GM18870 (cell line): ENCODE results near the gene ZNF407.
A peak's percentile ranks its signal among the peaks of the same experiment; 100 is the strongest.

ENCODE experiments used
- ATAC-seq: cut with Tn5 transposase; IDR thresholded peaks from one replicate; pipeline ENCODE4 v1.9.1; 2021; ENCODE audit warnings: moderate library complexity; ENCODE audit not compliant: unreplicated experiment

The ZNF407 gene

GRCh38 chr18:75063615-75064512 is 466.2 kb downstream of the ZNF407 start:
- no peak for ATAC-seq

GRCh38 chr18:75064513-75064905 is 466.8 kb downstream of the ZNF407 start:
- ATAC-seq: no peak

GRCh38 chr18:75065251-75066000 is 467.8 kb downstream of the ZNF407 start:
- no peak for ATAC-seq

GRCh38 chr18:75066021-75066880 is 468.6 kb downstream of the ZNF407 start:
- no peak for ATAC-seq

DNA sequence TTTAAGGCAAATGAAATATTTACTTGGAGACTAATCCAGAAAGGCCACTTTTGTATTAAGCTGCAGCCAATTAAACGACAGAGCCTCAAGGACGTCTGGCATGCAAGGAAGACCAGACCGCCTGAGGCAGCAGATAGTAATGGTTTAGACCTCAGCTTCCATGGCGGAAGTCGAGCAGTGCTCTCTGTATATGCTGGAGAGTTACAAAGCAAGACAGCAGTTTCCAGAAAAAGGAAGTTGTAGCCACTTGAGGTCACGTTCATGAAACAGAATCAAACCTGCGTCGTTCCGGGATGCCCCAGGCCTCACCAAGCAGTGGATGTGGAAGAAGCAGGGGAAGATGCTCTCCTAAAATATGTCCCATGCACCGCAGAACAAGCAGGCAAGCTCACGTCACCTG is 469.3 kb downstream of the ZNF407 start:
- no peak for ATAC-seq

DNA sequence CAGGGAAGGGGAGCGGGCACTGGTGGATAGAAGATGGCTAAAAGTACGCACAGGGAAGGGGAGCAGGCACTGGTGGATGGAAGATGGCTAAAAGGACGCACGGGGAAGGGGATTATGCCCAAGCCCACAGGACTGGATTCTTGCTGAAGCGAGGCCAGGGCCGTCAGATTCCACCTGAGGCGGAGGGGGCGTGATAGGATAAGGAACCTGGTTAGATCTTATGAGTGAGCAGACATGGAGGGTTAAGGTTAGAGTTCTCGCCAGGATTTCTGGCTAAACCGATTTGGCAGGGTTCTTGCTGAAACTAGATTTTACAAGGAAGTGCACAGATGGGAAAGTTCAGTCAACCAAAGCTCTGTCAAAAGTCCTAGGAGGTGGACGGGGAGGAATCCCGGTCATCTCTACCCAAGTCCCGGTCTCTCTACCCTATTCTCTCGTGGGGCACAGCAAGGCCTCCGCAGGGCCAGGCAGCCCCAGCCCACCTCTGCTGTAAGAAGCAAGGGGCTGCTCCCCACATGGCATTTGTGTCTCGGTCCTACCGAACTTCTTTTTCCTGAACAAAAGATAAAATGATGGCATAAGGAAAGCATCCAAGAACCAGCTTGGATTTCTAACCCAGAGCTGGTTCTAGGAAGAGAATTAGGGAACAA is 470.5 kb downstream of the ZNF407 start:
- no peak for ATAC-seq

GRCh38 chr18:75068682-75069435 is 471.2 kb downstream of the ZNF407 start:
- no peak for ATAC-seq

DNA sequence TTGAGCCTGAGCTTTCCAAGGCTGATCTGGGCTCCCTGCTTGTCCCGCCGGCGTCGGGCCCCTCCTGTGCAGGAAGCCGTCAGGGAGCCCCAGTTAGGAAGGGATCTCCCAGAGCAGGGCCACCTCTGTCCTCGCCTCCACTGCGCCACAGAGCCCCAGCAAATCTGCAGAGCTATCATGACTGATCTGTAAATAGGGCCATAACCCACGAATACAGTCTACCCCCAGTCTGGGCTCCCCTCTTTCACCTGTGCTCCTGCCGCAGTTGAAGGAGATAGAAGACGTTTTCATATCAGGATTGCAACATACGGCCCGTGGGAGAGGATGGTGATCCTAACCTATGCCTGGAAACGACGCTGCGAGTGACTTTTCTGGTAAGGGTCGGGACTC is 472.6 kb downstream of the ZNF407 start:
- ATAC-seq: no peak

DNA sequence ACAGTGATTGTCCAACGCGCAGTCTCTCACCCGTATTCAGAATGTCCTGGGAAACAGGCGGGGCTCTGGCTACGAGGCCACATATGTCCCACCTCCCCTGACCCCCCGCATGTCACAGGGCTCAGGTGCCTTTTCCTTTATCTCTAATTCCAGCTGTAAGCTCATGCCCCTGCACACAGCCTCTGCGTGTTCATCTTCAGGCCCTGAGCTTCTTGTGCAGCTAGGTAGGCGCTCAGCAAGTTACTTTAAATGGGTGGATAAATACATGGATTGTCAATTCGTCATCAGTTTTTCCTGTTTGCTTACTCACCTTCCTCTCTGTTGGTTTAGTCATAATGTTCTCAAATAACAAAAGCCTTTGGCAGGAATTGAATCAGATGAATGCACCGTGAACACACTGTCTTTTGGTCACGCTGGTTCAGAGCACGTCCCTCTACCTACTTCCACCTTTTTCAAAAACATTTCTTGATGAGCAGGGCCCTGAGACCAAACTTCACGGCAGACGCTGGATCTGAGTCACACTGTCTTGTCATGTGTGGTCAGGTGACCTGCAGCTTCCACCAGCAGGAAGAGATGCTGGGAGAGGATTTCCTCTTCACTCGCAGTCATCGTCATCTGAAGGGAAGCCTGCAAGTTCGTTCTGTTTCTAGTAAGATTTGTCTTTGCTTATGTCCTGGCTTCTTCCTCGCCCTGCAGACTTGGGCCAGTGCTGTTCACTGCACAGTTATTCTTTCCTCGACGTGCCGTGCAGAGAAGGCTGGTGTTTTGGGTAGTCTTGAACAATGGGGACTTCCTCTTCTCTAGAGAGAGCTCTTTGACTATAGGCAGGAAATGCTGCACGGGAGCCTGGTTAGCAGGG is 473.2 kb downstream of the ZNF407 start:
- peak; percentile 82 for ATAC-seq

GRCh38 chr18:75071484-75071785 is 473.8 kb downstream of the ZNF407 start:
- ATAC-seq: no peak

DNA sequence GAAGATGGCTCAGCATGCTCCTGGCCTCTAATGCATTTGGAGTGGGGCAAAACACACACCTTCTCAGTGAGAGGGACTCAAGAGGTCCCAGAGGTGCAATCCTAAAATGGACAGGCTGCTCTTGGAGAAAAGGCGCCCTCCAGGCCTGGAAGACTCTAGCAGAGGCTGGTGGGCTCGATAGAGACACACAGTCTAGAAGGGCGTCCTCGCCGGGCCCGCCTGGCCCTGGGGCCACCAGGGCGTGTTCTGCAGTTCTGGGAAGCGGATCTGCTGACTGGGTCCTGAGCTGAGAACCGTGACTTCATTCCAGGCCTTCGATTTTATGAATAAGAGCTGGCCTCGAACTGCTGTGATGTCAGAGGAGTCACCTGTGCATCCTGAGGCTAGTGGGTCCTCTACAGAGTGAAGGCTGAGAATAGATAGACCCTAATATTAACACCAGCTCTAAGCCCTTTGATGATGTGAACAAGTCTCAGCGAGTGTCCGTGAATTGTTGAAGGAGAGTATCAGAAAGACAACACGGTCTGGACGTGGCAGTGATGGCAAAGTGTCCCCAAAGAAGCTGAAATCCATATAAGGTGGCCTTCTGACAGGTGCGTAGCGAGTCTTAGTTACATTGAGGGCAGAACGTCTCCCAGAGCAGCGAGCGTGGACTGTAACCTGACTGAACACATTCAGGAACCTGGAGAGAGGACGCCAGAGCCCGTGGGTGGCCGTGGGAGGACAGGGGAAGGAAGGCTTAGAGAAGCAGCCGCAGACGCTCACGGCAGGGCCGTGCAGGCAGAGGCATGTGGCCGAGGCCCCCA is 474.4 kb downstream of the ZNF407 start:
- no peak for ATAC-seq

DNA sequence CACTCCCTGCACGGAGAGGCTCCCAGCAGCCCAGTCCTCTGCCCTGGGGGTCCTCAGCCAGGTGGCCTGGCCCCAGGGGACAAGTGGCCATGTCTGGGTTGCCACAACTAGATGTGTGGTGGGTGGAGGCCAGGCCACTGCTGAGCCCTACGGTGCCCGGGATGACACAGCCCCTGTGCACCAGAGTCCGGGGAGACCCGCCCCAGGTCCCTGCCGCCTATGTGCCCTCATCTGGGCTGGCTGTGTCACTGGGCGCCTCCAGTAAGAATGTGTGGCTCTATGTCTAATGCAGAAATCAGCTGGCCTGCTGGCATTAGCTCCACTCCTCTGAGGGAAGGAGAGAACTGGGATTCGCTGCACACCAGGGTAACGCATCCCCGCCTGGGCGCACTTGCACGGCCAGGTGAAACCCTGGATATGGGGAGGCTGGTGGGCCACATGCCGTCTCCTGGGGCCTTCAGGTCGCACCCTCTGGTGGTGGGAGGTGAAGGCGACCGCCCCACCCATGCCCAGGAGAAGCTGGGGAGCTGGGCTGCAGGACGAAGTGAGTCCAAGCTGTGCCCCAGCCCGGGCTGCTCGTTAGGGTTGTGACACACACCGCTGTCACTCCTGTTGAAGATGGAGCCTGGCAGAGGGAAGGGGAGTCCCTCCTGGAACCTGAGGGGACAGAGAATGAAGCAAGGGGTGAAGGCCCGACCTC is 475.2 kb downstream of the ZNF407 start:
- no peak for ATAC-seq

- ATAC-seq: no peak
These were observed 476.0 kb downstream of the ZNF407 start for GRCh38 chr18:75073654-75074053.

GRCh38 chr18:75074196-75075015 is 476.7 kb downstream of the ZNF407 start:
- ATAC-seq: no peak

- no peak for ATAC-seq
These were observed 477.3 kb downstream of the ZNF407 start for GRCh38 chr18:75075016-75075305.

DNA sequence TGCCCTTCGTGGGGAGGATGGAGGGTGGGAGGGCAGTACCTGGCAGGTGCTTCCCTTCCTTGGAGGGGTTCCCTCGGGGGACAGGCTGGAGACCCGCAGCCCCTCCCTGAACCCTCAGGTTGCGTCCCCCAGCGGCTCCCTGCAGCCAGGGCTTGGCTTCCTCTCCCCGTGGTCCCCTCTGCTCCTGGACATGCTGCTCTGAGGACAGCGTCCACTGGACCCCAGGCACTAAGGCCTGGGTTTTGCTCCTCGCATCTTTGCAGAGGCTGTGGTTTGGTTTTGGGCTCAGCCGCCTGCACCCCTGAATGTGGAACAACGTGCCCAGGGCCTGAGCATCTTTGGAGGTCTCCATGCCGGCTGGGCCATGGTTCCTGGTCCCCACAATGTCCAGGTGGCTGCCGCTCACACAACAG is 477.8 kb downstream of the ZNF407 start:
- ATAC-seq: no peak

- ATAC-seq: no peak
These were observed 478.6 kb downstream of the ZNF407 start for GRCh38 chr18:75076286-75076685.
